Colonic mucosa (tissue), 4 donors: ENCODE measurements around the gene BACE2. TPM values are rescaled to one million over a fixed set of nuclear protein-coding genes. Genes with fewer than 3 reads are reported as not detected.

Experiments
- DNase-seq: peaks from one replicate; pipeline ENCODE4 v3.0.0-alpha.2; 2020
- H3K27ac ChIP-seq: fragments of 200-600 bp; one replicate; pipeline ENCODE4 v1.8.0; 2021
- H3K27me3 ChIP-seq: fragments of 200-600 bp; one replicate; pipeline ENCODE4 v1.8.0; 2021
- H3K36me3 ChIP-seq: fragments of 200-600 bp; one replicate; pipeline ENCODE4 v1.8.0; 2021
- H3K4me1 ChIP-seq: fragments of 200-600 bp; one replicate; pipeline ENCODE4 v1.8.0; 2021; ENCODE audit warnings: mild to moderate bottlenecking
- H3K4me3 ChIP-seq: fragments of 200-600 bp; one replicate; pipeline ENCODE4 v1.8.0; 2021
- H3K9ac ChIP-seq, 2 donors: one replicate each; pipeline ENCODE4 v1.7.0; 2013; ENCODE audit warnings: control low read depth in 2 of 2, low read depth in 2 of 2, low read length in 2 of 2
- H3K9me3 ChIP-seq: fragments of 200-600 bp; one replicate; pipeline ENCODE4 v1.8.0; 2021
- intact Hi-C: fragments of 100-400 bp; cut with DNase I; formaldehyde crosslinking; loops from one replicate; pipeline ENCODE4 v1.14.1; 2022
- total RNA-seq, 2 donors: library from RNA; stranded (reverse); fragmentation: NEBNext Ultra II Directional in 1 of 2; extraction: Animal tissue kit (Norgen Biotek cat#: 25700) in 1 of 2; gene quantifications; one replicate each; pipeline ENCODE4 v1.2.1, GENCODE V29; 2021
- TF ChIP-seq, protein P1 (sequence below): fragments of 200-600 bp; IDR thresholded peaks from one replicate; pipeline ENCODE4 v1.8.0; 2022; ENCODE audit warnings: antibody characterized with exemption, mild to moderate bottlenecking
- donor health status: healthy.
- donor health status: DM: no; HTN: no; CAD: no.
- donor health status: DM: no; HTN: no; CAD: no.

BACE2 gene
- total RNA-seq, 2 donors from 2014 or later, result 69.5 to 80.2 TPM

GRCh38 chr21:41208376-41208763 is 40.4 kb downstream of the BACE2 start:
- TF ChIP-seq, protein P1, sequence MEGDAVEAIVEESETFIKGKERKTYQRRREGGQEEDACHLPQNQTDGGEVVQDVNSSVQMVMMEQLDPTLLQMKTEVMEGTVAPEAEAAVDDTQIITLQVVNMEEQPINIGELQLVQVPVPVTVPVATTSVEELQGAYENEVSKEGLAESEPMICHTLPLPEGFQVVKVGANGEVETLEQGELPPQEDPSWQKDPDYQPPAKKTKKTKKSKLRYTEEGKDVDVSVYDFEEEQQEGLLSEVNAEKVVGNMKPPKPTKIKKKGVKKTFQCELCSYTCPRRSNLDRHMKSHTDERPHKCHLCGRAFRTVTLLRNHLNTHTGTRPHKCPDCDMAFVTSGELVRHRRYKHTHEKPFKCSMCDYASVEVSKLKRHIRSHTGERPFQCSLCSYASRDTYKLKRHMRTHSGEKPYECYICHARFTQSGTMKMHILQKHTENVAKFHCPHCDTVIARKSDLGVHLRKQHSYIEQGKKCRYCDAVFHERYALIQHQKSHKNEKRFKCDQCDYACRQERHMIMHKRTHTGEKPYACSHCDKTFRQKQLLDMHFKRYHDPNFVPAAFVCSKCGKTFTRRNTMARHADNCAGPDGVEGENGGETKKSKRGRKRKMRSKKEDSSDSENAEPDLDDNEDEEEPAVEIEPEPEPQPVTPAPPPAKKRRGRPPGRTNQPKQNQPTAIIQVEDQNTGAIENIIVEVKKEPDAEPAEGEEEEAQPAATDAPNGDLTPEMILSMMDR, result no peak
- no peak overlapping the region for H3K4me3 ChIP-seq
- H3K9ac ChIP-seq, result no peak overlapping the region
- no peak overlapping the region for H3K27ac ChIP-seq
- intact Hi-C loops, result no loop called here
- H3K36me3 ChIP-seq, result no peaks in the 10 kb centered on the region
- H3K27me3 ChIP-seq, result no peaks in the 10 kb centered on the region
- DNase-seq, result no peak
- H3K4me1 ChIP-seq, result no peaks in the 10 kb centered on the region
- no peaks in the 10 kb centered on the region for H3K9me3 ChIP-seq

DNA sequence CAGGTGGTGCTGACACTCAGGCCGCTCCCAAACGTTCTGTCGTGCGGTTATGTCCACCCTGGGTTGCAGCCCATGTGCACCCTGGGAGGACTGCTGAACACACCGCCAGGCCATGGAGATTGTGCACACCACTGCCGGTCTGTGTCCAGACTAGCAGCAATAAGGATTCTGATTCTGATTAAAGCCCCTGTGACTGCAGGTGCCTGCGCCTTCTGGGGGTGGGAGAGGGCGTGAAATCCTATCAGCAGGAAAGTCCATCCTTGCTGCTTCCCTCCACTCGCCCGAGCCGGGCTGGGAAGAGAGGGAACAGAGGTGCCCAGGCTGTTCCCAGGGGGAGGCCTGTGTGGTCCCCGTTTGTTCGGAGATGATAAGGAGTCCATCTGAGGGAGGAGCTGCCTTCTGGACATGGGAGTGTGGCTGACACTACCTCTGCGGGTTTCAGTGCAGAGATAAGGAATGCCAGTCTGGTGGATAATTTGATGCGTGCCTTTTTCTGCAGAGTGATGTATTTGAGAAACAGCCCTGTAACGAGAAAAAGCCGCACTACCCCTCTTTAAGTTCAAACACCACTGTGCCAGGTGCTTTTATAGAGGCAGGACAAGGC is 41.2 kb downstream of the BACE2 start:
- intact Hi-C loops, result no loop called here
- no peaks in the 10 kb centered on the region for H3K4me1 ChIP-seq
- no peak overlapping the region for H3K27ac ChIP-seq
- TF ChIP-seq, protein P1, result no peak
- no peak overlapping the region for H3K4me3 ChIP-seq
- H3K36me3 ChIP-seq, result no peaks in the 10 kb centered on the region
- no peak for DNase-seq
- H3K27me3 ChIP-seq, result no peaks in the 10 kb centered on the region
- no peak overlapping the region for H3K9ac ChIP-seq
- no peaks in the 10 kb centered on the region for H3K9me3 ChIP-seq

DNA sequence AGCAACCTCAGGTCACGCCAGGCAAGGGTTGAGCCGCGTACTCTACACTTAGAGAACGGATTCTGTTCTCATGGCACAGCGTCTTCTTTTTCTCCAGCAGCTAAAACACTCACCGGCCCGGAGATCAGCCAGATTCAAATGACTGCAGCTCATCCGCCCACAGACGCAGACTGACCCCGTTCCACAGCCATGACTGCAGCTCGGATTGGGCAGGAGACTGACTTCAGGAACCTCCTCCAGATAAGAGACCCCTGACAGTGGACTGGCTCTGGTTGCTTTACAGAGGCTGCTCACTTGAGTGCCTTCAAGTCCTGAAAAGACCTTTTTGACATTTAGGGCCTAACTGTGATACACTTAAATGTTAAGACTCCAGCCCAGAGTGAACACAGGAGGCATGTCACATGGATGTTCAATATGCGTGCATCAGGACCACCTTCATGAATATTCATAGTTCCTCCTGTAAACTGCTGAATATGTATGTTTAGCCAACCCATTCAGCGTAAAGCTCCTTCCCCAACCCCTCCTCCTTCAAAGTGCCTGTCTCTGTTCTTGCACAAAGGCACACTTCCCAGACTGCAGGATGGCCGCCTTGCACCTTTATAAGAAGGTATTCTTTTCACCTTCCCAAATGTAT is 42.6 kb downstream of the BACE2 start:
- no peak overlapping the region for H3K9ac ChIP-seq

DNA sequence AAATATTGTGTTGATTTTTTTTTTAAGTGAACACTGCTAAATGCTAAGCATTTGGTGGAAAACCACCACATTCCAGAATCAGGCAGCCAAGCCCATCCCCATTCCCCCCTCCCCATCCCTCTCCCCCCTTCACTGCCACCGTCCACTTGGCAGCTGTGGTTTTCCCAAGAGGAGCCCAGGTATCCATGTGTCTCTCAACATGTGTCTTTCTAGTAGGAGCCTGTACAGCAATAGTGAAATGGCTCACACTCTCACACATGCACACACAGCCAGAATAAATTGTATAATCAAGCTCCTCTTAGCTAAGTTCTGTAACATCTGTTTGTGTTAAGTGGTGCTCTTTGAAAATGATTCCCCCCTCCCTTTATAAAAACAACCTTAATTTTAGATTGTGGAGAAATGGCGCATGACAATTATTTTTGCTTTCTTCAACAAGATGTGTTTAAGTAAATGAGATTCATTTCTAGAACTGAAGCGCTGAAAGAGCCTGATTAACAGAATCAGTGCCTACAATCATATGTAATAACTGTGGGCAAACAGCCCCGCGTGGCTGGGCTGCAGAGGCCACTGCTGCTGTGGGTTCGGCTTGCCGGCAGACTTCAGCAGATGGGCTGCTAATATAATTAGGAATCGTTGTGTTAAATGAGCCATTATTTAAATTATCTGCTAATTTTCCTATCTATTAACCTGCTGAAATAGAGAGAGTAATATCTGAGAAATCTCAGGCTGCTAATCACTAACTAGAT is 43.3 kb downstream of the BACE2 start:
- intact Hi-C loops, result no loop called here
- H3K4me1 ChIP-seq, result no peaks in the 10 kb centered on the region
- no peak overlapping the region for H3K4me3 ChIP-seq
- H3K27me3 ChIP-seq, result no peaks in the 10 kb centered on the region
- no peak for DNase-seq
- no peaks in the 10 kb centered on the region for H3K9me3 ChIP-seq
- H3K9ac ChIP-seq, result no peak overlapping the region
- TF ChIP-seq, protein P1, result no peak
- no peak overlapping the region for H3K27ac ChIP-seq
- H3K36me3 ChIP-seq, result no peaks in the 10 kb centered on the region

More for the DNA sequence above, 42.6 kb downstream of the BACE2 start:
- no peaks in the 10 kb centered on the region for H3K4me1 ChIP-seq
- no peak overlapping the region for H3K27ac ChIP-seq
- H3K9me3 ChIP-seq, result no peaks in the 10 kb centered on the region
- no peak overlapping the region for H3K4me3 ChIP-seq
- intact Hi-C loops, result no loop called here
- H3K27me3 ChIP-seq, result no peaks in the 10 kb centered on the region
- TF ChIP-seq, protein P1, result no peak
- no peaks in the 10 kb centered on the region for H3K36me3 ChIP-seq
- DNase-seq, result no peak

DNA sequence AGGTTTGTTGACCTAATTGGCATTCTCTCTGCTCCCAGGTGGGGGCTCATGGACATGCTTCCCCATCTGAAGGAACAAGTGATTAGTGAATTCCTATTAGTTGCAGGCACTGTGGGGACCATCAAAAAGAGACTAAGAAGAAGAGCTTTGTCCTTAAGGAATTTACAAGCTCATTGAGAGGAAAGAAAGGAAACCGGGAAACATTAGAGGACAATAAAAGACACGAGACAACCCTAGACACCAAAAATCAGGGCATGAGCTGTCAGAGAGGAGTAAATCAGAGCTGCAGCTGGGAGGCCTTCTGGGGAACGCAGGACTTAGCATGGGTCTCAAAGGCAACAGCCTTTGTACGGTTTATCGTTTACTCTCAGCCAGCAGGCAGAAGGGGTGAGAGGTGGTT is 45.1 kb downstream of the BACE2 start:
- H3K27ac ChIP-seq, result no peak overlapping the region
- no peaks in the 10 kb centered on the region for H3K9me3 ChIP-seq
- no peak overlapping the region for H3K9ac ChIP-seq
- intact Hi-C loops, result no loop called here
- H3K27me3 ChIP-seq, result no peaks in the 10 kb centered on the region
- DNase-seq, result no peak
- no peaks in the 10 kb centered on the region for H3K4me1 ChIP-seq
- H3K4me3 ChIP-seq, result no peak overlapping the region
- H3K36me3 ChIP-seq, result no peaks in the 10 kb centered on the region
- TF ChIP-seq, protein P1, result no peak
